Cardiac muscle cell (in vitro differentiated cells and primary cell): ENCODE data around the gene REPS1. TPM values are rescaled to one million over a fixed set of nuclear protein-coding genes. Genes with fewer than 3 reads are reported as not detected.

ENCODE experiments used
- DNase-seq, 2 donors: peaks; one replicate each; pipeline versions ENCODE4 v3.0.0 to v3.0.0-alpha.2; 2010 to 2017; ENCODE audit warnings: low read depth in 1 of 2, low spot score in 1 of 2
- H3K27ac ChIP-seq: fragments of 200-600 bp; sonication (generic); 2 replicates; pipeline ENCODE4 v1.5.1; 2016
- H3K27me3 ChIP-seq: fragments of 200-600 bp; sonication (generic); 2 replicates; pipeline ENCODE4 v1.6.0; 2016; ENCODE audit warnings: control low read depth
- H3K36me3 ChIP-seq: fragments of 200-600 bp; sonication (generic); 2 replicates; pipeline ENCODE4 v1.5.1; 2016; ENCODE audit warnings: control low read depth
- H3K4me1 ChIP-seq: fragments of 200-600 bp; sonication (generic); 2 replicates; pipeline ENCODE4 v1.8.1; 2017; ENCODE audit warnings: low read depth, mild to moderate bottlenecking, mixed run types
- H3K4me3 ChIP-seq: fragments of 200-600 bp; sonication (generic); 2 replicates; pipeline ENCODE4 v1.5.1; 2016; ENCODE audit warnings: mild to moderate bottlenecking
- H3K9me3 ChIP-seq: fragments of 200-600 bp; sonication (generic); 2 replicates; pipeline ENCODE4 v1.5.1; 2017; ENCODE audit warnings: low read depth, mild to moderate bottlenecking, control low read depth
- polyA plus RNA-seq: library from polyadenylated mRNA; unstranded; fragments of >200 nt; fragmentation: Nextera tagmentation; extraction: Ambion mirVana; gene quantifications from 2 replicates; pipeline ENCODE4 v1.2.1, GENCODE V29; 2016
- total RNA-seq: library from RNA; depleted of rRNA; stranded (reverse); fragments of >200 nt; gene quantifications from 2 replicates; pipeline ENCODE4 v1.2.3, GENCODE V29; 2016
- TF ChIP-seq, protein P1 (sequence below): IDR thresholded peaks from 2 replicates; pipeline ENCODE4 v1.5.1; 2012; ENCODE audit warnings: low read depth, mild to moderate bottlenecking, low read length

REPS1 gene
- total and polyA plus RNA-seq, 2 experiments from 2014 or later = 30.5 to 49.5 TPM

DNA sequence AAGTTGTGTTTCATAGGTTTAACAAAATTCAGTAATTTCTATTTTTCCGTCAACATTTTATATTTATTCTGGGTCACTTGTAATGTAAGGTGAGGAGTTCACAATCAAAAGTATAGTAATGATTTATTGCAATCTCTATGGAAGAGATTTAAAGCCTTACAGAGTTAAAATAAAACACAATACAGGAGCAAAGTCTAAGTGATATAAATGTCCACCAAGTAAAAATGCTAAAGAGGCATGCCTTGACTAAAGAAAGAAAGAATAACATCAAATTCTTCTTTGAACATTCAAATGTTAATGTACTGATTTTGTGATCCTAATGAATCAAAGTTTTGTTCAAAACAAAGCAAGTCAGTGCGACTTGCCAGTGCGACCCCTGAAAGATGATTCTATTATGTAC is 61.5 kb downstream of the REPS1 start:
- Histone ChIP-seq H3K9me3 (no peaks in the 10 kb centered on the region), H3K27ac (no peak overlapping the region), H3K36me3 (peaks cover 17% of the 10 kb centered on the region), H3K27me3 (no peaks in the 10 kb centered on the region), H3K4me3 (no peak overlapping the region), H3K4me1 (no peaks in the 10 kb centered on the region)
- DNase-seq = no peak
- TF ChIP-seq, protein P1, sequence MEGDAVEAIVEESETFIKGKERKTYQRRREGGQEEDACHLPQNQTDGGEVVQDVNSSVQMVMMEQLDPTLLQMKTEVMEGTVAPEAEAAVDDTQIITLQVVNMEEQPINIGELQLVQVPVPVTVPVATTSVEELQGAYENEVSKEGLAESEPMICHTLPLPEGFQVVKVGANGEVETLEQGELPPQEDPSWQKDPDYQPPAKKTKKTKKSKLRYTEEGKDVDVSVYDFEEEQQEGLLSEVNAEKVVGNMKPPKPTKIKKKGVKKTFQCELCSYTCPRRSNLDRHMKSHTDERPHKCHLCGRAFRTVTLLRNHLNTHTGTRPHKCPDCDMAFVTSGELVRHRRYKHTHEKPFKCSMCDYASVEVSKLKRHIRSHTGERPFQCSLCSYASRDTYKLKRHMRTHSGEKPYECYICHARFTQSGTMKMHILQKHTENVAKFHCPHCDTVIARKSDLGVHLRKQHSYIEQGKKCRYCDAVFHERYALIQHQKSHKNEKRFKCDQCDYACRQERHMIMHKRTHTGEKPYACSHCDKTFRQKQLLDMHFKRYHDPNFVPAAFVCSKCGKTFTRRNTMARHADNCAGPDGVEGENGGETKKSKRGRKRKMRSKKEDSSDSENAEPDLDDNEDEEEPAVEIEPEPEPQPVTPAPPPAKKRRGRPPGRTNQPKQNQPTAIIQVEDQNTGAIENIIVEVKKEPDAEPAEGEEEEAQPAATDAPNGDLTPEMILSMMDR = no peak

- Histone ChIP-seq H3K4me3 (no peak overlapping the region), H3K36me3 (peaks cover 17% of the 10 kb centered on the region), H3K27ac (no peak overlapping the region), H3K27me3 (no peaks in the 10 kb centered on the region), H3K9me3 (no peaks in the 10 kb centered on the region), H3K4me1 (no peaks in the 10 kb centered on the region)
- TF ChIP-seq, protein P1 = no peak
- DNase-seq = no peak
Measured at GRCh38 chr6:138925806-138926205, 62.2 kb downstream of the REPS1 start.

- Histone ChIP-seq H3K27me3 (no peaks in the 10 kb centered on the region), H3K36me3 (peaks cover 20% of the 10 kb centered on the region), H3K27ac (no peak overlapping the region), H3K4me1 (no peaks in the 10 kb centered on the region), H3K4me3 (no peak overlapping the region), H3K9me3 (no peaks in the 10 kb centered on the region)
- TF ChIP-seq, protein P1 = no peak
- DNase-seq = no peak
Measured at GRCh38 chr6:138923561-138923960, 64.5 kb downstream of the REPS1 start.

DNA sequence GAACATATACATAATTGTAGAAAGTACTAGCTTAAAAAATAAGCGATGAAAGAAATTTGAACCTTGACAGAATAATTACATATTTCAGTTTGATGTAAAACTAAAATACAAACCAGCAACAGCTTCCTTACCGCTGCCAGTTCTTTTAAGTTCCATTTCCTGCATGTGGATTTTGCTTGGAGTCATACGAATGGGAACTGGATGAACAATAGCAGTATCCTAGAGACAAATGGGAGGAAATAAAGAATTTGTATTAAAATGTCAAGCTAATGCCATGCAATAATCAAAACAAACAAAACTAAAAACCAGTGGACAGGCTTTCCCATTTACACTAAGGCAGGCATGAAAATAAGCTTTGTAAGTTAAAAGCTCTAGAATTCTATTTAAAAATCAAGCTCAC is 67.1 kb downstream of the REPS1 start:
- Histone ChIP-seq H3K9me3 (no peaks in the 10 kb centered on the region), H3K4me3 (no peak overlapping the region), H3K27ac (no peak overlapping the region), H3K27me3 (no peaks in the 10 kb centered on the region), H3K4me1 (no peaks in the 10 kb centered on the region), H3K36me3 (peaks cover 23% of the 10 kb centered on the region)
- TF ChIP-seq, protein P1 = no peak
- no peak for DNase-seq

DNA sequence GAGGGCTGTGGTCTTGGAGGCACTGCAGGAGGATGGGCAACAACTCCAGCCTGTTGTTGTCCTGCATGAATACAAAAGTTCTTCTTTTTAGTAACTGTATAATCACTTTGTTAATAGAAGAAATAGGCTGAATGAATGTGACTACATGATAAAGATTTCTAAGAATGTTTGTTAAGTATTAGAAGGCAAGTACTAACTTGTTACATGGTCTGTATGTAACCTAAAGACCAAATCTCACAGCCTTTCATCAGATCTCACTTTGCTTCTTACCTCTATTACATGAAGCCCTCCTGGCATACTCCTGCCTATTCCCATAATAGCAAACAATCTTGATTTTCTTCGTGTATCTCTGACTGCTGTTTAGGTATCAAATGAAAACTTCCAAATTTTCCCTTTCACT is 73.4 kb downstream of the REPS1 start:
- TF ChIP-seq, protein P1 = no peak
- no peak for DNase-seq
- Histone ChIP-seq H3K36me3 (peaks cover 57% of the 10 kb centered on the region), H3K27ac (no peak overlapping the region), H3K4me1 (no peaks in the 10 kb centered on the region), H3K4me3 (no peak overlapping the region), H3K27me3 (no peaks in the 10 kb centered on the region), H3K9me3 (no peaks in the 10 kb centered on the region)

DNA sequence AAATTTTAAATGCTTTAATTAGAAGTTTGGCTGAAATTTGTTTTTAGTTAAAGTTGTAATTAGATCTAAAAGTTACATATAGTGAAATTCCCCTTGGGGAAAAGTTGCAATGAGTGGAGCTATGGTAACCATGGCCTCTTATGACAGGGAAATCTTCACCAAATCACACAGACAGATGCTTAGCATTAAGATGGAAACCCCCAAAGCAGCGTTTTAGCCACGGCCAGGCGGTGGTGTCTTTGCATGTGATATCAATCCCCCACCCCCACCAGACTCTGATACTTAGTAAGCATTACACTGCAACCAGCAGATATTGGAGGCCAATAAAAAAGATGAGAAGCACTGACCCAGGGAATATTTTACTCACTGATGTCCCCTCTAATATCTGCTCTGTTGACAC is 75.7 kb downstream of the REPS1 start:
- no peak overlapping the region for H3K4me3 ChIP-seq
- H3K9me3 ChIP-seq = no peaks in the 10 kb centered on the region
- no peaks in the 10 kb centered on the region for H3K27me3 ChIP-seq
- H3K27ac ChIP-seq = no peak overlapping the region
- TF ChIP-seq, protein P1 = no peak
- peaks cover 58% of the 10 kb centered on the region for H3K36me3 ChIP-seq
- no peaks in the 10 kb centered on the region for H3K4me1 ChIP-seq
- no peak for DNase-seq
